GM12864 (cell line): ENCODE results near the gene ADA.

Experiments used
- DNase-seq: peaks from one replicate; pipeline ENCODE4 v3.0.0-alpha.2; 2011; ENCODE audit warnings: low read depth
- H3K4me3 ChIP-seq: 2 replicates; pipeline ENCODE4 v1.5.1; 2011; ENCODE audit warnings: mild to moderate bottlenecking, low read depth, low read length, control low read depth
- TF ChIP-seq, protein P1 (sequence below): IDR thresholded peaks from 2 replicates; pipeline ENCODE4 v1.5.1; 2011; ENCODE audit warnings: low read depth, mild to moderate bottlenecking, moderate library complexity, low read length, control low read depth, inconsistent platforms; ENCODE audit errors: missing control alignments

Gene ADA

GRCh38 chr20:44587035-44587980 lies 64.2 kb downstream of the ADA start:
- DNase-seq: no peak
- H3K4me3 ChIP-seq: no peak overlapping the region
- TF ChIP-seq, protein P1, sequence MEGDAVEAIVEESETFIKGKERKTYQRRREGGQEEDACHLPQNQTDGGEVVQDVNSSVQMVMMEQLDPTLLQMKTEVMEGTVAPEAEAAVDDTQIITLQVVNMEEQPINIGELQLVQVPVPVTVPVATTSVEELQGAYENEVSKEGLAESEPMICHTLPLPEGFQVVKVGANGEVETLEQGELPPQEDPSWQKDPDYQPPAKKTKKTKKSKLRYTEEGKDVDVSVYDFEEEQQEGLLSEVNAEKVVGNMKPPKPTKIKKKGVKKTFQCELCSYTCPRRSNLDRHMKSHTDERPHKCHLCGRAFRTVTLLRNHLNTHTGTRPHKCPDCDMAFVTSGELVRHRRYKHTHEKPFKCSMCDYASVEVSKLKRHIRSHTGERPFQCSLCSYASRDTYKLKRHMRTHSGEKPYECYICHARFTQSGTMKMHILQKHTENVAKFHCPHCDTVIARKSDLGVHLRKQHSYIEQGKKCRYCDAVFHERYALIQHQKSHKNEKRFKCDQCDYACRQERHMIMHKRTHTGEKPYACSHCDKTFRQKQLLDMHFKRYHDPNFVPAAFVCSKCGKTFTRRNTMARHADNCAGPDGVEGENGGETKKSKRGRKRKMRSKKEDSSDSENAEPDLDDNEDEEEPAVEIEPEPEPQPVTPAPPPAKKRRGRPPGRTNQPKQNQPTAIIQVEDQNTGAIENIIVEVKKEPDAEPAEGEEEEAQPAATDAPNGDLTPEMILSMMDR: no peak

- no peak overlapping the region for H3K4me3 ChIP-seq
- DNase-seq: peak; percentile 89
- TF ChIP-seq, protein P1: no peak
These were observed 65.1 kb downstream of the ADA start for GRCh38 chr20:44586289-44586911.

DNA sequence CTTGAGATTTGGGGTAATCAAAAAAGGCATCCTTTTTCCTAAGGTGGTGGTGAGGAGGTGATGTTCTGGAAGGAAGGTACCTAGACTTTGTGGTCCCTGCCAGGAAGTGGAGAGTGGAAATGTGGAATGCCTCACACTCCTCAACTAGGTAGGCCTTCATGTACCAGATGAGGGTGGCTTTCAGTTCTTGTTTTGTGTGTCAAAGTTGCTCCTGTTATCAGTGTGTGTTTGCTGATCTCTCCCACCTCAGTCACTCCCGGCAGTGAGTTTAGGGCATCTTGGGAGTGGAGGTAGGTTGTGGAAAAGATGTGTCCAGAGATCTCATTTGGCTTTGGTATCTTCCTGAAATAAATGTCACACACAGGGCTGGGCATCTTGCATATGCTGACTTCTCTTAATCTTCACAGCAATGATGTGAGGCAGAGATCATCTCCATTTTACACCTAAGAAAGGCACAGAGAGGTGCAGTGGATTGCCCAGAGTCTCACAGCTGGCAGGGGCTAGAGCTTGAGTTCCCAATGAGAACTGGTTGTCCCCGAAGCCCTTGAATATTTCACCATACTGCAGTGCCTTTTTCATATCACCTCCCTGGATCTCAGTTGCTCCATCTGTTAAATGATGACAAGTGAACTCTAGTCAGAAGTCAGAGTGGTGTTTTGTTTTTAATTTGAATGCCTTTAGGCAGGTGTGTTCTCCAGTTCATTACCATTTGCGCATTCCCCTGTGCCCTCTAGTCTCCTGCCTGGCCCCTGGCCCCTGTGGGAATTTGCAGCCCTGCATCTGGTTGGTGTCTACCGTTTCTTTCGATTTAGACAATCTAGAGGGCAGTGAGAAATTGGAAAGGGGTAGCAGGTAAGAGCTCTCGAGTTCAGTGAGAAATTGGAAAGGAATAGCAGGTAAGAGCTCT lies 66.2 kb downstream of the ADA start:
- no peak overlapping the region for H3K4me3 ChIP-seq
- DNase-seq: no peak

GRCh38 chr20:44584162-44584561 lies 67.3 kb downstream of the ADA start:
- TF ChIP-seq, protein P1: peak; percentile 23
- DNase-seq: no peak
- H3K4me3 ChIP-seq: no peak overlapping the region

More for the DNA sequence above, 66.2 kb downstream of the ADA start:
- TF ChIP-seq, protein P1: no peak

DNA sequence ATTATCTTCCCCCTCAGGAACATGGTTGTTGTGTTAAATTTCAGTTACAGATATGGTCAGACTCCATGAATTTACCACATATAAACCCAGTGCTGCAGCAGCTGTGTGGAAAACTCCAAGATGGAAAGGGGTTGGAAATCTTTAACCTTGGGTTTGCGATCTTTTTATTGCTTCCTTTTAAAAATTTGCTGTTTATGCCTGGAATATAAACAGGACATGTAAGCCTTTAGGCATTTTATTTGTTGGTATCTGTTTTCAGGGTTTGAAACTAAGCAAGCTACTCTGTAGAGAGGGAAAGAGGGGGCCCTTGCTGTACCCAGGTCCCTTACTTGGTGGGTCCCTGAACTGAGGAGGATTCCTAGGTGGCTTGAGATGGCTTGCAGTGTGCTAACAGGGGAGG lies 68.3 kb downstream of the ADA start:
- TF ChIP-seq, protein P1: no peak
- DNase-seq: no peak
- H3K4me3 ChIP-seq: no peak overlapping the region; the same call in 1 of the 2 replicates

DNA sequence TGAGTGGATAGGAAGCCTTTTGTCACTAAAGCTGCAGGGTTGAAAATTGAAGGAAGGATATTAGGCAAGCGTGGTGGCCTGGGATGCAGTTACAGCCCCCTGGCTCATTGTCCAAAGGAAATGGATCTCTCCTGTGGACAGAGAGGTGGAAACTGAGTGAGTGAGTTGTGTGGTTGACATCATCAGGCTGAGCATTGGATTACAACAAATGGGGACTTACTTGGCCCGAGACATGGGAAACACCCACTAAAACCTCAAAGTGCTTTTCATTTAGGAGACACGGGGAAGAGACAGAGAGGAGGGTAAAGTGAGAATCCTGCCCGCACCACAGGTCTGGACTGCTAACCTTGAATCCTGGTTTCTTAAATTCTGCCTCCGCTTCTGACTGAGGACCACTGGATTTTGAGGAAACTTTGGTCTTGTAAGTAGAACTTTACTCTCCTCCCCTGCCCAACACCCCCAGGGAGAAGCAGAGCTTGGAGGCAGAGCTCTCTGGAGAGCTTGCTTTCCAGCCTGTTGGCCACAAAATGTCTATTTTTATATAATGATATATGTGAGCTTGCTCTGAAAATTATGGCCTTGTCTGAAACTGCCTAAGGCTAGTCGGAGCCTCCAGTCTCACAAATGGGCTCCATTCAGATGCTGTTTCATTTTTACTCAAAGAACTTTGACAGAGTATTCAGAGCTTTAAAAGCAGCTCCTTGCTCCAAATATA lies 69.0 kb downstream of the ADA start, which contains the start of gene PKIG:
TSS of gene PKIG (plus strand) at position 269 of the 715 bp plus-strand sequence. CDS start 31,978 bp downstream, outside the sequence.
- TF ChIP-seq, protein P1: no peak
- H3K4me3 ChIP-seq: peak within 1 kb of the TSS; percentile 23
- no peak for DNase-seq
